Suprapubic skin (tissue), 3 donors: Measurements from ENCODE around the gene DKKL1.

Experiments
- CTCF ChIP-seq, 2 donors: fragments of 200-600 bp in 1 of 2; fragments of 450-650 bp in 1 of 2; sonication (generic) in 1 of 2; IDR thresholded peaks; one replicate each; pipeline ENCODE4 v1.5.1; 2016 to 2019; ENCODE audit warnings: antibody characterized with exemption in 2 of 2, mild to moderate bottlenecking in 1 of 2, moderate library complexity in 1 of 2
- EP300 ChIP-seq: sonication (generic); formaldehyde crosslinking; IDR thresholded peaks from one replicate; pipeline ENCODE4 v1.6.1; 2017; ENCODE audit warnings: antibody characterized with exemption
- POLR2A ChIP-seq, 2 donors: fragments of 450-650 bp; IDR thresholded peaks; one replicate each; pipeline ENCODE4 v1.6.1; 2017; ENCODE audit warnings: antibody characterized with exemption in 2 of 2, mild to moderate bottlenecking in 2 of 2, moderate library complexity in 2 of 2

GRCh38 chr19:49366110-49366509, 2.4 kb downstream of the DKKL1 start:
- TF ChIP-seq CTCF (IDR thresholded peaks at IDR 0.05) = no peak
- no peak for TF ChIP-seq POLR2A (IDR thresholded peaks at IDR 0.05)
- no peak for TF ChIP-seq EP300
